ENCODE results near the gene FOXP1.

DNA sequence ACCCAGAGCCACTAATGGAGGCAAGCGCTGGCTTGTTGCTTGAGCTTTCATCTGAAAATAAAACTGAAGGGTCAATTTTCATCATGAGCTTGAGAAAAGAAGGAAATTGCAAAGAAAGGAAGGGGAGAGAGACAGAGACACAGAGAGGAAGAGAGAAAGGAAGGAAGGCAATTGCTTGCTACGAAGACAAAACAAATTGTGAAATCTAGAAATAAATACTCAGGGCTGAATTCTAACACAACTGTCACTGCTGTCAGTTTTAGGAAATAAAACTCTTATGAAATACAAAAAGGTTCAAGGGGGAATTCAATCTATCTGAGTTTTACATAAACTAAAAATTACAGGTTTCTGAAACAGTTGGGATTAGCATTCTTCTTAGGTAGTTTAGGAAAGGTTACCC lies 36.7 kb downstream of the FOXP1 start:
- TF ChIP-seq, protein P1, sequence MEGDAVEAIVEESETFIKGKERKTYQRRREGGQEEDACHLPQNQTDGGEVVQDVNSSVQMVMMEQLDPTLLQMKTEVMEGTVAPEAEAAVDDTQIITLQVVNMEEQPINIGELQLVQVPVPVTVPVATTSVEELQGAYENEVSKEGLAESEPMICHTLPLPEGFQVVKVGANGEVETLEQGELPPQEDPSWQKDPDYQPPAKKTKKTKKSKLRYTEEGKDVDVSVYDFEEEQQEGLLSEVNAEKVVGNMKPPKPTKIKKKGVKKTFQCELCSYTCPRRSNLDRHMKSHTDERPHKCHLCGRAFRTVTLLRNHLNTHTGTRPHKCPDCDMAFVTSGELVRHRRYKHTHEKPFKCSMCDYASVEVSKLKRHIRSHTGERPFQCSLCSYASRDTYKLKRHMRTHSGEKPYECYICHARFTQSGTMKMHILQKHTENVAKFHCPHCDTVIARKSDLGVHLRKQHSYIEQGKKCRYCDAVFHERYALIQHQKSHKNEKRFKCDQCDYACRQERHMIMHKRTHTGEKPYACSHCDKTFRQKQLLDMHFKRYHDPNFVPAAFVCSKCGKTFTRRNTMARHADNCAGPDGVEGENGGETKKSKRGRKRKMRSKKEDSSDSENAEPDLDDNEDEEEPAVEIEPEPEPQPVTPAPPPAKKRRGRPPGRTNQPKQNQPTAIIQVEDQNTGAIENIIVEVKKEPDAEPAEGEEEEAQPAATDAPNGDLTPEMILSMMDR (IDR thresholded peaks at IDR 0.05), result no peak
- TF ChIP-seq EZH2 (IDR thresholded peaks at IDR 0.05), result no peak
- no peak for TF ChIP-seq EZH2phosphoT487 (IDR thresholded peaks at IDR 0.05)

Data from neural progenitor cell (in vitro differentiated cells).